ENCODE measurements around the gene EXOC6B.

The EXOC6B gene

DNA sequence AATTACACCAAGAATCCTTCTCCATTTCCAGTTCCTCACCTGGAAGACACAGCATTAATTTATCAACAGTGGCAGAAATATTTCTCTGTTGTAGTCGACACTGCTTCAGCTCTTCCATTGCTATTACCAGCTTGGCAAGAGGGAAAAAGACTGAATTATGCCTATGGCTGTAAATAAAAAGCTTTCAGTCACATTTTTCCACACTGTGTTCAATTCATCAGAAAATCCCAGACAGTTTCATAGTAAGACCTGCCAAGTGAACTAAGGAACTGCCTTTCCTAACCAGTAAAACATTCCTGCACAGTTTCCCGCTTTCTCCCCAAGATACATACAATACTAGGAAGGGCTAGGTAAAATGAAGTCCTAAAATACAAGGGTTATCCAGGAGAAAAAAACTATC, 94.7 kb downstream of the EXOC6B start:
- no peaks in the 10 kb centered on the region for H3K9me3 ChIP-seq (ENCODE audit: severe bottlenecking)
- no peaks in the 10 kb centered on the region for H3K27me3 ChIP-seq (ENCODE audit: insufficient read depth, low read depth, severe bottlenecking)
- no peak for DNase-seq
- TF ChIP-seq, protein P1, sequence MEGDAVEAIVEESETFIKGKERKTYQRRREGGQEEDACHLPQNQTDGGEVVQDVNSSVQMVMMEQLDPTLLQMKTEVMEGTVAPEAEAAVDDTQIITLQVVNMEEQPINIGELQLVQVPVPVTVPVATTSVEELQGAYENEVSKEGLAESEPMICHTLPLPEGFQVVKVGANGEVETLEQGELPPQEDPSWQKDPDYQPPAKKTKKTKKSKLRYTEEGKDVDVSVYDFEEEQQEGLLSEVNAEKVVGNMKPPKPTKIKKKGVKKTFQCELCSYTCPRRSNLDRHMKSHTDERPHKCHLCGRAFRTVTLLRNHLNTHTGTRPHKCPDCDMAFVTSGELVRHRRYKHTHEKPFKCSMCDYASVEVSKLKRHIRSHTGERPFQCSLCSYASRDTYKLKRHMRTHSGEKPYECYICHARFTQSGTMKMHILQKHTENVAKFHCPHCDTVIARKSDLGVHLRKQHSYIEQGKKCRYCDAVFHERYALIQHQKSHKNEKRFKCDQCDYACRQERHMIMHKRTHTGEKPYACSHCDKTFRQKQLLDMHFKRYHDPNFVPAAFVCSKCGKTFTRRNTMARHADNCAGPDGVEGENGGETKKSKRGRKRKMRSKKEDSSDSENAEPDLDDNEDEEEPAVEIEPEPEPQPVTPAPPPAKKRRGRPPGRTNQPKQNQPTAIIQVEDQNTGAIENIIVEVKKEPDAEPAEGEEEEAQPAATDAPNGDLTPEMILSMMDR (IDR thresholded peaks at IDR 0.05; ENCODE audit: low read depth, low read length) = no peak
- no peaks in the 10 kb centered on the region for H3K36me3 ChIP-seq
- no peak overlapping the region for H3K27ac ChIP-seq
- no peak overlapping the region for H3K4me3 ChIP-seq (ENCODE audit: low read depth, low read length)

DNA sequence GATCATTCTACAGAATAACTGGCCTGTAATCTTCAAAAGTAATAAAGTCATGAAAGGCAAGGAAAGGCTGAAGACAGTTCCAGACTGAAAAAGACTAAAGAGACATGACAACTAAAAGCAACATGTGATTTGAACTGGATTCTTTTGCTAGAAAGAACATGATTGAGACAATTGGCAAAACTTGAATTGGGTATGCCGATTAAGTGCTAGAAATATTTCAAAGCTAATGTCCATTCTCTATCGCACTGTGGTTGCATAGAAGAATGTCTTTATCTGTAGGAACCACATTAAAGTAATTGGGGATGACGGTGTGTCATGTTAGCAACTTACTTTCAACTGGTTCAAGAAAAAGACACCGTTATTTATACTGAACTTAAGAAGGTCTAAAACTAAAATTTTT, 98.5 kb downstream of the EXOC6B start:
- H3K36me3 ChIP-seq = no peaks in the 10 kb centered on the region
- no peak for DNase-seq
- H3K27me3 ChIP-seq (ENCODE audit: insufficient read depth, low read depth, severe bottlenecking) = no peaks in the 10 kb centered on the region
- TF ChIP-seq, protein P1 (IDR thresholded peaks at IDR 0.05; ENCODE audit: low read depth, low read length) = no peak
- H3K4me3 ChIP-seq (ENCODE audit: low read depth, low read length) = no peak overlapping the region
- H3K9me3 ChIP-seq (ENCODE audit: severe bottlenecking) = no peaks in the 10 kb centered on the region
- H3K27ac ChIP-seq = no peak overlapping the region

DNA sequence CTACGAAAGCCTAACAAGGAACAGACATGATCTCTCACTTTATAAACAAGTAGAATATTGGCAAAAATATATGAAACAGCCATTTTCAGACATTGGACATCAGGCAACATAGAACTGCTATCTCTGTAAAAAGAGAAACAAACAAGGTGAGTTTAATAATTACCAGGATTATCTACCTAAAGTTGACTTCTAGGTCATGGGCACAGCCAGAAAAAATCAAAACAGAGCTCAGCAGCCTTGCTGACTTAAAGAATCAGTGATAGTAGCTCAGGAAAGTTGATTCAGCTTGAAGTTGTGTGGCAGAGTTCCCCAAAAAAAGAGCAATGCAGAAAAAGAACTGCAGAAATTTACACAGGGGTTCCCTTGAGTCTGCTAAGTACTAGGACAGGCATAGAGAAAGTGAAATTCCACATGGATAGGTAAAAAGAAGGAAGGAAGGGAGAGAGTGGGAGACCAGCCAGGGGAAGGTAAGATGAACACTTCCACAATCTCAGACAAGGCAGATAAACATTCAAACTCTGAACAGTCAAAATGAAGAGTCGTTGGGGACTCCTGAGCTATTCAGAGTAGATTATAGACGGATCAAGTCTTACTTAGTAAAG, 102.0 kb downstream of the EXOC6B start:
- TF ChIP-seq, protein P1 (IDR thresholded peaks at IDR 0.05; ENCODE audit: low read depth, low read length) = no peak
- H3K27me3 ChIP-seq (ENCODE audit: insufficient read depth, low read depth, severe bottlenecking) = no peaks in the 10 kb centered on the region
- no peak overlapping the region for H3K4me3 ChIP-seq (ENCODE audit: low read depth, low read length)
- H3K36me3 ChIP-seq = no peaks in the 10 kb centered on the region
- no peaks in the 10 kb centered on the region for H3K9me3 ChIP-seq (ENCODE audit: severe bottlenecking)
- DNase-seq = no peak
- H3K27ac ChIP-seq = no peak overlapping the region

DNA sequence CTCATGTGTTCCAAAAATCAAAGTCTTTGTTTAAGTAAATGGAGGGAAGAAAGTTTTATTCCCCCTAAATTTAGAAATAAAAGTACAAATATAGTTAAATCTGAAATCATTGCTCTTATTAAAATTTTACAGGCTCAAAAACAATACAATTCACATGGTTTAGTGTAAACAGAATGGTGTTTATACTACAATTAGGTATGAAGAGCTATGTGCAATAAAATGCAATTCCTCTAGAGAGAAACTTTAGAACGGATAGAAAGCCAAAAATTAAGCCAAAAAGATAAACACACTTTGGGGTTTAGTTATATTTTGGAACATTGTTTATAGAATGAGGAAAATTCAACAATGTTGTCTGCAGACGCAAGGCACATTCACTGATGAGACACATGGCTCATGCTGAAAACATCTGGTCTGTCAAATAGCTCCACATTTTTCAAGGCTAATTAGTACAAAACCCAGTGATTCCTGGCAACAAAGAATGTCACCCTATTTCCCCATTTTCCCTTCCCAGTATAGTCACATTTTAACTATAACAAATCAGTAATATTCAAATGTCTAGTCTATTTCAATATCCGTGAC, 103.3 kb downstream of the EXOC6B start:
- no peak overlapping the region for H3K27ac ChIP-seq
- no peaks in the 10 kb centered on the region for H3K9me3 ChIP-seq (ENCODE audit: severe bottlenecking)
- TF ChIP-seq, protein P1 (IDR thresholded peaks at IDR 0.05; ENCODE audit: low read depth, low read length) = no peak
- no peaks in the 10 kb centered on the region for H3K27me3 ChIP-seq (ENCODE audit: insufficient read depth, low read depth, severe bottlenecking)
- peaks cover 3% of the 10 kb centered on the region for H3K36me3 ChIP-seq
- H3K4me3 ChIP-seq (ENCODE audit: low read depth, low read length) = no peak overlapping the region
- DNase-seq = no peak

DNA sequence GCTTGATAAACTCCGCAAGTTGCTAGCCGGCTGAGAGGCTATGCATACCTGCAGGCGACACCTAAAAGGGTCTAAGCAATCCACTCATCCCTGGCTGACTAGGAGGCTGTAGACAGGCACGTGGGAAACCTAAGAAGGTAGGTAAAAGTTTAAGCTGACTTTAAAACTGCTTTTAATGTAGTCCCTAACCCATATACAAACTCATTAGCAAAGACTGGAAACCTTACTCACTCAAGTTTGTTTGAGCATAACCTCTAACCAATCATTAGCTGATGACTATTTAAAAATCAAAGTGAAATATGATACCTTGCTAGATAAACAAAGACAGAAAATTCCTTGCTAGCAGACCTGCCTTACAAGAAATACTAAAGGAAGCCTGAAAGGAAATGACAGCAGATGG, 106.4 kb downstream of the EXOC6B start:
- no peak overlapping the region for H3K4me3 ChIP-seq (ENCODE audit: low read depth, low read length)
- H3K9me3 ChIP-seq (ENCODE audit: severe bottlenecking) = no peaks in the 10 kb centered on the region
- TF ChIP-seq, protein P1 (IDR thresholded peaks at IDR 0.05; ENCODE audit: low read depth, low read length) = no peak
- H3K27ac ChIP-seq = no peak overlapping the region
- no peaks in the 10 kb centered on the region for H3K27me3 ChIP-seq (ENCODE audit: insufficient read depth, low read depth, severe bottlenecking)
- H3K36me3 ChIP-seq = peaks cover 9% of the 10 kb centered on the region
- no peak for DNase-seq

DNA sequence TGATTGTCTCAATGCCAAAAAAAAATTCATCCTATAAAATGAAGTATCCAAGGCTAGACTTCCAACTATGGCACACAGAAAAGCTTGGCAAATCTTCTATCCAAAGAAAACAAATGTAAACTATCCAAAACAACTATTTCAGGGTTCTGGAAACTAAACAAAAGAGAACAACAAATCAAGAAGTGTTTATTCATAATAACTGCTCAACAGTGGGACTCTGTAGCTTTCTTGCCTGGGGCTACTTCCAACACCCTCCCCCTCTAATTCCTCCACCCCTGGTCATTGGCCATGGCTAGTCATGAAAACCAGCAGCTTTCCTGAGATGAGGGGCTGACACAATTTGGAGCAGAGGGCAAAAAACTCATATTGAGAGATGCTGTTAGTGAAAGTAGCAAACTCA, 107.0 kb downstream of the EXOC6B start:
- no peak overlapping the region for H3K27ac ChIP-seq
- peaks cover 9% of the 10 kb centered on the region for H3K36me3 ChIP-seq
- no peak for DNase-seq
- H3K4me3 ChIP-seq (ENCODE audit: low read depth, low read length) = no peak overlapping the region
- TF ChIP-seq, protein P1 (IDR thresholded peaks at IDR 0.05; ENCODE audit: low read depth, low read length) = no peak
- no peaks in the 10 kb centered on the region for H3K9me3 ChIP-seq (ENCODE audit: severe bottlenecking)
- no peaks in the 10 kb centered on the region for H3K27me3 ChIP-seq (ENCODE audit: insufficient read depth, low read depth, severe bottlenecking)
